Measurements from ENCODE around the gene MX2.

Gene MX2

GRCh38 chr21:41399246-41399800 is 37.5 kb downstream of the MX2 start:
- H3K4me3 ChIP-seq (ENCODE audit: low read depth, low read length), result no peak overlapping the region
- no peak for TF ChIP-seq CTCF (IDR thresholded peaks at IDR 0.05; ENCODE audit: borderline replicate concordance, insufficient read depth, low read depth, low read length)

- no peak overlapping the region for H3K4me3 ChIP-seq (ENCODE audit: low read depth, low read length)
- no peak for TF ChIP-seq CTCF (IDR thresholded peaks at IDR 0.05; ENCODE audit: borderline replicate concordance, insufficient read depth, low read depth, low read length)
Observed at GRCh38 chr21:41402231-41402630, 40.4 kb downstream of the MX2 start.

GRCh38 chr21:41402796-41403195 is 41.0 kb downstream of the MX2 start:
- H3K4me3 ChIP-seq (ENCODE audit: low read depth, low read length), result no peak overlapping the region
- TF ChIP-seq CTCF (IDR thresholded peaks at IDR 0.05; ENCODE audit: borderline replicate concordance, insufficient read depth, low read depth, low read length), result no peak

- TF ChIP-seq CTCF (IDR thresholded peaks at IDR 0.05; ENCODE audit: borderline replicate concordance, insufficient read depth, low read depth, low read length), result no peak
- no peak overlapping the region for H3K4me3 ChIP-seq (ENCODE audit: low read depth, low read length)
Observed at GRCh38 chr21:41403331-41403730, 41.5 kb downstream of the MX2 start.

- H3K4me3 ChIP-seq (ENCODE audit: low read depth, low read length), result no peak overlapping the region
- TF ChIP-seq CTCF (IDR thresholded peaks at IDR 0.05; ENCODE audit: borderline replicate concordance, insufficient read depth, low read depth, low read length), result no peak
Observed at GRCh38 chr21:41403966-41404365, 42.1 kb downstream of the MX2 start.

- no peak for TF ChIP-seq CTCF (IDR thresholded peaks at IDR 0.05; ENCODE audit: borderline replicate concordance, insufficient read depth, low read depth, low read length)
- no peak overlapping the region for H3K4me3 ChIP-seq (ENCODE audit: low read depth, low read length)
Observed at GRCh38 chr21:41405321-41405720, 43.5 kb downstream of the MX2 start.

GRCh38 chr21:41406340-41406739 is 44.5 kb downstream of the MX2 start:
- H3K4me3 ChIP-seq (ENCODE audit: low read depth, low read length), result no peak overlapping the region
- TF ChIP-seq CTCF (IDR thresholded peaks at IDR 0.05; ENCODE audit: borderline replicate concordance, insufficient read depth, low read depth, low read length), result no peak

Data from GM12875 (cell line).